ENCODE results near the gene ANTXR2.
"Not testable (repeated sequence)": the region's sequence is repeated elsewhere in the genome, so short reads cannot be mapped to it uniquely, and the experiment has no call there.

ANTXR2 gene

GRCh38 chr4:80024335-80024734, 48.7 kb downstream of the ANTXR2 start:
- DNase-seq (ENCODE audit: low read depth, low spot score) = no peak

- DNase-seq (ENCODE audit: low read depth, low spot score) = no peak
Measured at GRCh38 chr4:80022282-80022681, 50.7 kb downstream of the ANTXR2 start.

- no peak for DNase-seq (ENCODE audit: low read depth, low spot score)
Measured at GRCh38 chr4:80017125-80017854, 55.7 kb downstream of the ANTXR2 start.

- no peak for DNase-seq (ENCODE audit: low read depth, low spot score)
Measured at GRCh38 chr4:80016506-80016905, 56.5 kb downstream of the ANTXR2 start.

- DNase-seq (ENCODE audit: low read depth, low spot score) = no peak
Measured at GRCh38 chr4:80015407-80016189, 57.4 kb downstream of the ANTXR2 start.

- DNase-seq (ENCODE audit: low read depth, low spot score) = no peak
Measured at GRCh38 chr4:80014531-80014930, 58.5 kb downstream of the ANTXR2 start.

- DNase-seq (ENCODE audit: low read depth, low spot score) = no peak
Measured at GRCh38 chr4:80012291-80012690, 60.7 kb downstream of the ANTXR2 start.

- DNase-seq (ENCODE audit: low read depth, low spot score) = no peak
Measured at GRCh38 chr4:80011636-80012236, 61.3 kb downstream of the ANTXR2 start.

- no peak for DNase-seq (ENCODE audit: low read depth, low spot score)
Measured at GRCh38 chr4:80010316-80010715, 62.7 kb downstream of the ANTXR2 start.

- DNase-seq (ENCODE audit: low read depth, low spot score) = no peak
Measured at GRCh38 chr4:80009806-80010205, 63.2 kb downstream of the ANTXR2 start.

GRCh38 chr4:80008971-80009370, 64.1 kb downstream of the ANTXR2 start:
- no peak for DNase-seq (ENCODE audit: low read depth, low spot score)

GRCh38 chr4:80008351-80008750, 64.7 kb downstream of the ANTXR2 start:
- DNase-seq (ENCODE audit: low read depth, low spot score) = no peak

- DNase-seq (ENCODE audit: low read depth, low spot score) = no peak
Measured at GRCh38 chr4:80007745-80008149, 65.3 kb downstream of the ANTXR2 start.

- no peak for DNase-seq (ENCODE audit: low read depth, low spot score)
Measured at GRCh38 chr4:80006935-80007744, 65.9 kb downstream of the ANTXR2 start.

GRCh38 chr4:80005863-80006262, 67.2 kb downstream of the ANTXR2 start:
- no peak for DNase-seq (ENCODE audit: low read depth, low spot score)

- no peak for DNase-seq (ENCODE audit: low read depth, low spot score)
Measured at GRCh38 chr4:80004319-80004718, 68.7 kb downstream of the ANTXR2 start.

- DNase-seq (ENCODE audit: low read depth, low spot score) = not testable (repeated sequence)
Measured at GRCh38 chr4:80002559-80002958, 70.5 kb downstream of the ANTXR2 start.

- DNase-seq (ENCODE audit: low read depth, low spot score) = not testable (repeated sequence)
Measured at GRCh38 chr4:79999048-79999447, 74.0 kb downstream of the ANTXR2 start.

- DNase-seq (ENCODE audit: low read depth, low spot score) = no peak
Measured at GRCh38 chr4:79998201-79998600, 74.8 kb downstream of the ANTXR2 start.

GRCh38 chr4:79996851-79997250, 76.2 kb downstream of the ANTXR2 start:
- DNase-seq (ENCODE audit: low read depth, low spot score) = no peak

- DNase-seq (ENCODE audit: low read depth, low spot score) = no peak
Measured at GRCh38 chr4:79993476-79993875, 79.6 kb downstream of the ANTXR2 start.

- no peak for DNase-seq (ENCODE audit: low read depth, low spot score)
Measured at GRCh38 chr4:79991601-79992000, 81.4 kb downstream of the ANTXR2 start.
